Transverse colon (tissue), 4 donors: ENCODE data around the gene ERG28. TPM values are rescaled to one million over a fixed set of nuclear protein-coding genes. Genes with fewer than 3 reads are reported as not detected.
"Not testable (repeated sequence)": the region's sequence is repeated elsewhere in the genome, so short reads cannot be mapped to it uniquely, and the experiment has no call there.

Experiments
- DNase-seq: peaks from one replicate; pipeline ENCODE4 v3.0.0-alpha.2; 2019
- H3K27ac ChIP-seq, 4 donors: fragments of 200-600 bp; sonication (generic); 2 replicates each; pipeline ENCODE4 v1.5.1; 2016 to 2018; ENCODE audit warnings: inconsistent platforms in 4 of 4
- H3K27me3 ChIP-seq: fragments of 200-600 bp; sonication (generic); 2 replicates; pipeline ENCODE4 v1.5.1; 2017; ENCODE audit warnings: inconsistent platforms
- H3K36me3 ChIP-seq, 4 donors: fragments of 200-600 bp; sonication (generic); 2 replicates each; pipeline ENCODE4 v1.5.1; 2017 to 2019; ENCODE audit warnings: inconsistent platforms in 4 of 4
- H3K4me1 ChIP-seq, 4 donors: fragments of 200-600 bp; sonication (generic); 2 replicates each; pipeline ENCODE4 v1.5.1; 2017 to 2020; ENCODE audit warnings: inconsistent platforms in 4 of 4
- H3K4me3 ChIP-seq, 4 donors: fragments of 200-600 bp; sonication (generic); 1 replicate in 1 of 4; 2 replicates in 3 of 4; pipeline versions ENCODE4 v1.5.1 to v1.6.1; 2017 to 2019; ENCODE audit warnings: inconsistent platforms in 4 of 4
- H3K9me3 ChIP-seq, 2 donors: fragments of 200-600 bp; sonication (generic); 2 replicates each; pipeline ENCODE4 v1.5.1; 2017 to 2019; ENCODE audit warnings: inconsistent platforms in 2 of 2
- EP300 ChIP-seq: sonication (generic); formaldehyde crosslinking; IDR thresholded peaks from one replicate; pipeline ENCODE4 v1.6.1; 2017; ENCODE audit warnings: antibody characterized with exemption, low read depth
- POLR2A ChIP-seq: fragments of 450-650 bp; IDR thresholded peaks from one replicate; pipeline ENCODE4 v1.6.1; 2016; ENCODE audit warnings: antibody characterized with exemption, mild to moderate bottlenecking, moderate library complexity
- POLR2AphosphoS5 ChIP-seq, 3 donors: sonication (generic); formaldehyde crosslinking; IDR thresholded peaks; one replicate each; pipeline ENCODE4 v1.6.1; 2016; ENCODE audit warnings: antibody characterized with exemption in 3 of 3
- WGBS, 2 donors: methylation state at CpG; one replicate each; pipeline ENCODE4 v1.1.5; 2018; ENCODE audit warnings: low coverage in 1 of 2; 5-methylcytosine and 5-hydroxymethylcytosine counted together
- in situ Hi-C, 4 donors: fragments of 200-750 bp; cut with MboI; loops; one replicate each; pipeline versions ENCODE4 v1.15.0 to v1.15.1; 2017; ENCODE audit warnings: low sequenced_read_pairs in 3 of 4, low pct_ligation_motif_present in 1 of 4, low pct_unique_long_range_greater_than_20kb in 1 of 4
- intact Hi-C: fragments of 100-400 bp; cut with DNase I; formaldehyde crosslinking; loops from one replicate; pipeline ENCODE4 v1.15.1; 2023; ENCODE audit warnings: low total_unique reads
- total RNA-seq, 4 donors: library from RNA; depleted of rRNA; stranded (reverse); fragments of >200 nt; gene quantifications; one replicate each; pipeline ENCODE4 v1.1.0, GENCODE V29; 2016
- TF ChIP-seq, protein P1 (sequence below), 5 experiments: fragments of 200-600 bp in 3 of 5; fragments of 450-650 bp in 2 of 5; sonication (generic) in 3 of 5; IDR thresholded peaks; 1 replicate in 2 of 5; 2 replicates in 3 of 5; pipeline ENCODE4 v1.5.1; 2016 to 2017; ENCODE audit warnings: antibody characterized with exemption in 5 of 5, inconsistent platforms in 3 of 5, mild to moderate bottlenecking in 2 of 5, moderate library complexity in 1 of 5

The ERG28 gene
- total RNA-seq, 4 donors from 2014 or later: 0.75 to 9.4 (median 6.2) TPM

DNA sequence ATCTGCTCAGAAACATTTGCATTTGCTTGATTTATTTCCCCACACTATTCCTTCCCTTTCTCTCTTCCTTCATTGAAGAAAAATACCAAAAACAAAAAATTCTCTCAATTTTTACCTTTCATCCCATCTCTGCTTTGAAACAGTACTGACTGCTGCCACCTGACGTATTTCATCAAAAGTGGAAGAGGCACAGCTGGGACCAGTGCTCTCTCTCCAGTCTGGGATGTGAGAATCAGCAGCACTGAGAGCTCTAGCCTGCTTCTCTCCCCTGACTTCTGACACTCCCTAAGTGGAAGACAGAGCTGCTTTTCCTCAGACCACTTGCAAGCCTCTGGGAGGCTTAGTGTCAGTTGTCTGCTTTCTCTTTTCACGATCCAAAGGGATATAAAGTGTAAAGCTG lies 37.2 kb upstream of the ERG28 start:
- Histone ChIP-seq H3K9me3 (no peaks in the 10 kb centered on the region), H3K4me1 (peaks cover 0 to 6% (median 0%) of the 10 kb centered on the region in 4 donors), H3K27me3 (no peaks in the 10 kb centered on the region), H3K36me3 (peaks cover 0 to 28% (median 5%) of the 10 kb centered on the region in 4 donors), H3K4me3 (no peak overlapping the region), H3K27ac (no peak overlapping the region)
- WGBS, 2 donors: 75 to 90% methylated on average over 2 of the region's 2 CpGs
- no peak for DNase-seq
- TF ChIP-seq POLR2A: no peak
- TF ChIP-seq EP300: no peak
- TF ChIP-seq POLR2AphosphoS5 (IDR thresholded peaks at IDR 0.05): no peak
- TF ChIP-seq, protein P1, sequence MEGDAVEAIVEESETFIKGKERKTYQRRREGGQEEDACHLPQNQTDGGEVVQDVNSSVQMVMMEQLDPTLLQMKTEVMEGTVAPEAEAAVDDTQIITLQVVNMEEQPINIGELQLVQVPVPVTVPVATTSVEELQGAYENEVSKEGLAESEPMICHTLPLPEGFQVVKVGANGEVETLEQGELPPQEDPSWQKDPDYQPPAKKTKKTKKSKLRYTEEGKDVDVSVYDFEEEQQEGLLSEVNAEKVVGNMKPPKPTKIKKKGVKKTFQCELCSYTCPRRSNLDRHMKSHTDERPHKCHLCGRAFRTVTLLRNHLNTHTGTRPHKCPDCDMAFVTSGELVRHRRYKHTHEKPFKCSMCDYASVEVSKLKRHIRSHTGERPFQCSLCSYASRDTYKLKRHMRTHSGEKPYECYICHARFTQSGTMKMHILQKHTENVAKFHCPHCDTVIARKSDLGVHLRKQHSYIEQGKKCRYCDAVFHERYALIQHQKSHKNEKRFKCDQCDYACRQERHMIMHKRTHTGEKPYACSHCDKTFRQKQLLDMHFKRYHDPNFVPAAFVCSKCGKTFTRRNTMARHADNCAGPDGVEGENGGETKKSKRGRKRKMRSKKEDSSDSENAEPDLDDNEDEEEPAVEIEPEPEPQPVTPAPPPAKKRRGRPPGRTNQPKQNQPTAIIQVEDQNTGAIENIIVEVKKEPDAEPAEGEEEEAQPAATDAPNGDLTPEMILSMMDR (IDR thresholded peaks at IDR 0.05): no peak
- in situ Hi-C loops (no loop called here), intact Hi-C loops (no loop called here)

DNA sequence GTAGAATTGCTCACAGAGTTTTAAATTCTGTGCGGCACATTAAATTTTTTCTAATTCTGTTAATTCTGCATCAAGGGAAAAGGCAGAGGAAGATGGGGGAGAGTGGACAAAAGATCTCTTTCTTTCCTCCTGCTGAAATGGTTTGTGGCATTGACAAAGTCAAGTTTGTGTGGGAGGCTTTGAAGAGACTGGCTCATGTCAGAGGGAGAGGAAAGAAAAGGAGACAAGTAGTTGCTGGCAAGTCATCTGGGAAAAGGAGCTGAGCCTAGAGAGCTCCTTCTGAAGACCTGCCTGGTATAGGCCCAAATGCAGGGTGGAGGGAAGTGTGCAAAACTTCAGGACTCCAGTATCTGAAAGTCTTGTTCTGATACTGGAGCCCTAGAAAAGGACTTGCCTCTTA lies 36.7 kb upstream of the ERG28 start:
- in situ Hi-C loops: no loop called here
- Histone ChIP-seq H3K27ac (no peak overlapping the region), H3K36me3 (peaks cover 0 to 23% (median 5%) of the 10 kb centered on the region in 4 donors), H3K27me3 (no peaks in the 10 kb centered on the region), H3K4me1 (peaks cover 0 to 3% (median 0%) of the 10 kb centered on the region in 4 donors), H3K9me3 (no peaks in the 10 kb centered on the region), H3K4me3 (no peak overlapping the region)
- WGBS, 2 donors: 95 to 100% methylated on average over 1 of the region's 1 CpG
- TF ChIP-seq EP300 (no peak), POLR2A (no peak)
- TF ChIP-seq, protein P1 (IDR thresholded peaks at IDR 0.05): no peak
- DNase-seq: no peak
- intact Hi-C loops: no loop called here

DNA sequence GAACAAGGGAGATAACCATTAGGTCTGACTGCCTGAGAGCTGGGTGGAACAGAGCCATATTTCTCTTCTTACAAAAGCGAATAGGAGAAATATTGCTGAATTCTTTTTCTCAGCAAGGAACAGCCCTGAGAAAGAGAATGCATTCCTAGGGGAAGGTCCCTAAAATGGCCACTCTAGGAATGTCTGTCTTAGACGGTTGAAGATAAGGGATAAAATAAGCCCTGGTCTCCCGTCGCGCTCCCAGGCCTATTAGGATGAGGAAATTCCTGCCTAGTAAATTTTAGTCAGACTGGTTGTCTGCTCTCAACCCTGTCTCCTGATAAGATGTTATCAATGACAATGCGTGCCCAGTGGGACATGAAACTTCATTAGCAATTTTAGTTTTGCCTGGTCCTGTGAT lies 34.3 kb upstream of the ERG28 start:
- in situ Hi-C loops, intact Hi-C loops, H3K4me3 ChIP-seq, H3K9me3 ChIP-seq, H3K27ac ChIP-seq, H3K4me1 ChIP-seq, DNase-seq, H3K27me3 ChIP-seq: not testable (repeated sequence)
- peaks cover 0 to 32% (median 11%) of the 10 kb centered on the region in 4 donors for H3K36me3 ChIP-seq
- 98 to 100% methylated on average over 1 to 6 of the region's 6 CpGs for WGBS, 2 donors

DNA sequence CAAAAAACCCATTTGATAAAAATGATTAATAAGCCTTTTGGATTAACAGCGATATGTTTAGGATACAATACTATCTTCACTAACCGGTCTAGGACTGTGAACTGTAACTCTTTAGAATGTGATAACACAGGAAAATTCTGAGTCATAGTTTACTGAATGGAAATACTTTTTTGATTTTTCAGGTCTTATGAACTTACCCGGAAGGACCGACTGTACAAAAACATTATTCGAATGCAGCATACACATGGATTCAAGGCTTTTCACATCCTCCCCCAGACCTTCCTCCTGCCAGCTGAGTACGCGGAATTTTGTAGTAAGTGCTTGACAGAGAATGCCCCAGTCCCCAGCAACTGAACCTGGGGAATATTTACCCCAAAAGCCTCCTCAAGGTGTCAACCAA lies 29.3 kb upstream of the ERG28 start:
- WGBS, 2 donors: 88 to 92% methylated on average over 5 to 7 of the region's 7 CpGs
- Histone ChIP-seq H3K9me3 (no peaks in the 10 kb centered on the region), H3K4me1 (no peaks in the 10 kb centered on the region), H3K27me3 (no peaks in the 10 kb centered on the region), H3K4me3 (no peak overlapping the region), H3K27ac (no peak overlapping the region), H3K36me3 (peaks cover 0 to 29% (median 11%) of the 10 kb centered on the region in 4 donors)
- in situ Hi-C loops (no loop called here), intact Hi-C loops (no loop called here)
- DNase-seq: no peak
- TF ChIP-seq EP300: no peak
- TF ChIP-seq POLR2AphosphoS5 (IDR thresholded peaks at IDR 0.05): no peak
- TF ChIP-seq POLR2A: no peak

DNA sequence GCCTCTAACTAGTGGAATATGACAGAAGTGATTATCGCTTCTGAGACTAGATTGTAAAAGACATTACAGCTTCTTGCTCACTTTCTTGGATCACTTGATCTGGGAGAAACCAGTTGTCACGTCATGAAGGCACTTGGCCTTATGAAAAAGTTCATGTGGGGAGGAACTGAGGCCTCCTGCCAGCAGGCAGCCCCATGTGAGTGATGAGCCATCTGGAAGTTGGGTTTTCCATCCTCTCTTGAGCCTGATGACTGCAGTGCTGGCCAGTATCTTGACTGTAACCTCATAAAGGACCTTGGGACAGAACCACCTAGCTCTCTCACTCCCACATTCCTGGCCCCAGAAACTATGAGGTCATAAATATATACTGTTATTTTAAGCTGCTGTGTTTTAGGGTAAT lies 28.3 kb upstream of the ERG28 start:
- H3K9me3 ChIP-seq: no peaks in the 10 kb centered on the region
- no peaks in the 10 kb centered on the region for H3K4me1 ChIP-seq
- no peak overlapping the region for H3K27ac ChIP-seq
- TF ChIP-seq POLR2AphosphoS5 (IDR thresholded peaks at IDR 0.05) (no peak), EP300 (no peak), POLR2A (no peak)
- TF ChIP-seq, protein P1 (IDR thresholded peaks at IDR 0.05): no peak
- H3K27me3 ChIP-seq: no peaks in the 10 kb centered on the region
- intact Hi-C loops (no loop called here), in situ Hi-C loops (no loop called here)
- no peak overlapping the region for H3K4me3 ChIP-seq
- DNase-seq: no peak
- 76 to 86% methylated on average over 2 of the region's 2 CpGs for WGBS, 2 donors
- peaks cover 0 to 24% (median 12%) of the 10 kb centered on the region in 4 donors for H3K36me3 ChIP-seq
